HepG2 (cell line): Measurements from ENCODE around the gene LRRC27. TPM values are rescaled to one million over a fixed set of nuclear protein-coding genes. Genes with fewer than 3 reads are reported as not detected.

Source experiments
- DNMT3B ChIP-seq: conservative IDR thresholded peaks from 2 replicates; pipeline ENCODE4 v1.6.1; 2016; ENCODE audit warnings: missing biosample characterization, control low read depth
- FIP1L1 ChIP-seq: fragments of 200-400 bp; formaldehyde crosslinking; IDR thresholded peaks from 2 replicates; pipeline ENCODE4 v1.6.1; 2018; ENCODE audit warnings: low read depth, mild to moderate bottlenecking, low read length, moderate library complexity, borderline replicate concordance; ENCODE audit not compliant: insufficient read depth
- FOXA3 ChIP-seq: IDR thresholded peaks from 2 replicates; pipeline ENCODE4 v1.6.1; 2016; ENCODE audit warnings: missing genetic modification reagents, missing compliant biosample characterization
- PHF21A ChIP-seq: sonication (generic); formaldehyde crosslinking; IDR thresholded peaks from 2 replicates; pipeline ENCODE4 v1.5.0; 2020; ENCODE audit warnings: mild to moderate bottlenecking, missing genetic modification reagents
- SIX4 ChIP-seq: sonication (generic); formaldehyde crosslinking; IDR thresholded peaks from 2 replicates; pipeline ENCODE4 v1.4.0; 2020; ENCODE audit warnings: missing genetic modification reagents
- TAF1 ChIP-seq: sonication (generic); formaldehyde crosslinking; IDR thresholded peaks from 2 replicates; pipeline ENCODE4 v1.4.0; 2020; ENCODE audit warnings: missing genetic modification reagents
- YEATS2 ChIP-seq: sonication (generic); formaldehyde crosslinking; IDR thresholded peaks from 2 replicates; pipeline ENCODE4 v1.4.0; 2020; ENCODE audit warnings: missing genetic modification reagents, borderline replicate concordance
- ZNF484 ChIP-seq: sonication (generic); formaldehyde crosslinking; IDR thresholded peaks from 2 replicates; pipeline ENCODE4 v1.5.1; 2020; ENCODE audit warnings: mild to moderate bottlenecking, low read depth, missing genetic modification reagents, borderline replicate concordance
- ZNF672 ChIP-seq: sonication (generic); formaldehyde crosslinking; IDR thresholded peaks from 2 replicates; pipeline ENCODE4 v1.8.1; 2022; ENCODE audit warnings: missing genetic modification reagents
- polyA plus RNA-seq, 8 experiments: library from polyadenylated mRNA; depleted of rRNA in 3 of 8; stranded (reverse) in 7 of 8; unstranded in 1 of 8; fragments of >200 nt; fragmentation: Illumina TruSeq in 4 of 8; extraction: Trizol in 4 of 8; gene quantifications; 2 replicates each; pipeline versions ENCODE4 v1.2.1 to v1.2.3, GENCODE V29; 2011 to 2016; ENCODE audit warnings: low read depth in 4 of 8, missing spikeins in 1 of 8, mixed read lengths in 1 of 8; ENCODE audit not compliant: insufficient read depth in 1 of 8
- total RNA-seq, 5 experiments: library from RNA; depleted of rRNA; stranded (reverse); fragments of >200 nt; fragmentation: Illumina TruSeq; extraction: Trizol; gene quantifications; 2 replicates each; pipeline ENCODE4 v1.2.3, GENCODE V29; 2016; ENCODE audit warnings: low read depth in 1 of 5
- TF ChIP-seq, protein P1 (sequence below): sonication (generic); formaldehyde crosslinking; IDR thresholded peaks from 2 replicates; pipeline ENCODE4 v1.4.0; 2020; ENCODE audit warnings: missing genetic modification reagents
- TF ChIP-seq, protein P2 (sequence below): sonication (generic); formaldehyde crosslinking; conservative IDR thresholded peaks from 2 replicates; pipeline ENCODE4 v1.8.0; 2022; ENCODE audit warnings: low read depth, missing genetic modification reagents
- TF ChIP-seq, protein P3 (sequence below): sonication (generic); formaldehyde crosslinking; IDR thresholded peaks from 2 replicates; pipeline ENCODE4 v1.5.0; 2020; ENCODE audit warnings: mild to moderate bottlenecking, missing genetic modification reagents, borderline replicate concordance
- TF ChIP-seq, protein P4 (sequence below): sonication (generic); formaldehyde crosslinking; IDR thresholded peaks from 2 replicates; pipeline ENCODE4 v1.4.0; 2020; ENCODE audit warnings: missing genetic modification reagents
- TF ChIP-seq, protein P5 (sequence below): sonication (generic); formaldehyde crosslinking; IDR thresholded peaks from 2 replicates; pipeline ENCODE4 v1.8.1; 2022; ENCODE audit warnings: mild to moderate bottlenecking, missing genetic modification reagents
- TF ChIP-seq, protein P6 (sequence below): sonication (generic); formaldehyde crosslinking; IDR thresholded peaks from 2 replicates; pipeline ENCODE4 v1.4.0; 2020; ENCODE audit warnings: mild to moderate bottlenecking, low read depth, missing genetic modification reagents
- TF ChIP-seq, protein P7 (sequence below): sonication (generic); formaldehyde crosslinking; IDR thresholded peaks from 2 replicates; pipeline ENCODE4 v1.8.0; 2022; ENCODE audit warnings: missing genetic modification reagents, mild to moderate bottlenecking, inconsistent platforms, borderline replicate concordance

LRRC27 gene
- total and polyA plus RNA-seq, 2 of the 13 experiments (the other 11 are each of a cell fraction or from before 2014, with no cell fraction given) = 4.2 to 4.6 TPM

DNA sequence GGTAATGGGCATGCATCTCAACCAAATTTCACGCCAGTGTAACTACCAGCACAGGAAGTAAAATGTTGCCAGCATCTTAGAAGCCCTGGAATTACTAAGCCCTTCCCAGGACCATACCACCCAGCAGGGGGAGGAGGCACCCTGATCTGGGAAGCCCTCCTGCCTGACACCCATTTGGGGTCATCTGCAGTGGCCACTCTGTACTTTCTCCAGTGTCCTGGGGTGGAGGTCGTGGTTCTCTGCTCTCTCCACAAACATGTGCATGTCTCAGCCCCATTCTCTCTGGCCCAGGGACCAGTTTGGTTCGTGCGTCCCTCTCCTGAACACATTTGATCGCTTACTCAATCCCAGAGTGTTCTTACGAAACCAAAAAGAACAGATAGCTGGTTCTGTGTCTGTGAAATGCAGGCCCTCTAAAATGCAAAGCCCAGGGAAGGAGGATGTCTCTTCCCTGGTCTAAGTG is 9.4 kb upstream of the LRRC27 start (continued):
- TF ChIP-seq, protein P1, sequence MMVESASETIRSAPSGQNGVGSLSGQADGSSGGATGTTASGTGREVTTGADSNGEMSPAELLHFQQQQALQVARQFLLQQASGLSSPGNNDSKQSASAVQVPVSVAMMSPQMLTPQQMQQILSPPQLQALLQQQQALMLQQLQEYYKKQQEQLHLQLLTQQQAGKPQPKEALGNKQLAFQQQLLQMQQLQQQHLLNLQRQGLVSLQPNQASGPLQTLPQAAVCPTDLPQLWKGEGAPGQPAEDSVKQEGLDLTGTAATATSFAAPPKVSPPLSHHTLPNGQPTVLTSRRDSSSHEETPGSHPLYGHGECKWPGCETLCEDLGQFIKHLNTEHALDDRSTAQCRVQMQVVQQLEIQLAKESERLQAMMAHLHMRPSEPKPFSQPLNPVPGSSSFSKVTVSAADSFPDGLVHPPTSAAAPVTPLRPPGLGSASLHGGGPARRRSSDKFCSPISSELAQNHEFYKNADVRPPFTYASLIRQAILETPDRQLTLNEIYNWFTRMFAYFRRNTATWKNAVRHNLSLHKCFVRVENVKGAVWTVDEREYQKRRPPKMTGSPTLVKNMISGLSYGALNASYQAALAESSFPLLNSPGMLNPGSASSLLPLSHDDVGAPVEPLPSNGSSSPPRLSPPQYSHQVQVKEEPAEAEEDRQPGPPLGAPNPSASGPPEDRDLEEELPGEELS (CRISPR knock-in tag) = peak; percentile 36; the same call in 1 of the 2 replicates
- TF ChIP-seq FOXA3 (CRISPR knock-in tag) (0 out of 2 replicates have a peak, but pooled peaks have one; percentile 13), DNMT3B (CRISPR knock-in tag) (no peak), PHF21A (CRISPR knock-in tag) (no peak), TAF1 (CRISPR knock-in tag) (no peak), SIX4 (CRISPR knock-in tag) (no peak), ZNF484 (CRISPR knock-in tag) (no peak), FIP1L1 (no peak), ZNF672 (CRISPR knock-in tag) (no peak), YEATS2 (no peak)
- TF ChIP-seq, protein P2, sequence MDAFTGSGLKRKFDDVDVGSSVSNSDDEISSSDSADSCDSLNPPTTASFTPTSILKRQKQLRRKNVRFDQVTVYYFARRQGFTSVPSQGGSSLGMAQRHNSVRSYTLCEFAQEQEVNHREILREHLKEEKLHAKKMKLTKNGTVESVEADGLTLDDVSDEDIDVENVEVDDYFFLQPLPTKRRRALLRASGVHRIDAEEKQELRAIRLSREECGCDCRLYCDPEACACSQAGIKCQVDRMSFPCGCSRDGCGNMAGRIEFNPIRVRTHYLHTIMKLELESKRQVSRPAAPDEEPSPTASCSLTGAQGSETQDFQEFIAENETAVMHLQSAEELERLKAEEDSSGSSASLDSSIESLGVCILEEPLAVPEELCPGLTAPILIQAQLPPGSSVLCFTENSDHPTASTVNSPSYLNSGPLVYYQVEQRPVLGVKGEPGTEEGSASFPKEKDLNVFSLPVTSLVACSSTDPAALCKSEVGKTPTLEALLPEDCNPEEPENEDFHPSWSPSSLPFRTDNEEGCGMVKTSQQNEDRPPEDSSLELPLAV (CRISPR knock-in tag) = no peak
- TF ChIP-seq, protein P3, sequence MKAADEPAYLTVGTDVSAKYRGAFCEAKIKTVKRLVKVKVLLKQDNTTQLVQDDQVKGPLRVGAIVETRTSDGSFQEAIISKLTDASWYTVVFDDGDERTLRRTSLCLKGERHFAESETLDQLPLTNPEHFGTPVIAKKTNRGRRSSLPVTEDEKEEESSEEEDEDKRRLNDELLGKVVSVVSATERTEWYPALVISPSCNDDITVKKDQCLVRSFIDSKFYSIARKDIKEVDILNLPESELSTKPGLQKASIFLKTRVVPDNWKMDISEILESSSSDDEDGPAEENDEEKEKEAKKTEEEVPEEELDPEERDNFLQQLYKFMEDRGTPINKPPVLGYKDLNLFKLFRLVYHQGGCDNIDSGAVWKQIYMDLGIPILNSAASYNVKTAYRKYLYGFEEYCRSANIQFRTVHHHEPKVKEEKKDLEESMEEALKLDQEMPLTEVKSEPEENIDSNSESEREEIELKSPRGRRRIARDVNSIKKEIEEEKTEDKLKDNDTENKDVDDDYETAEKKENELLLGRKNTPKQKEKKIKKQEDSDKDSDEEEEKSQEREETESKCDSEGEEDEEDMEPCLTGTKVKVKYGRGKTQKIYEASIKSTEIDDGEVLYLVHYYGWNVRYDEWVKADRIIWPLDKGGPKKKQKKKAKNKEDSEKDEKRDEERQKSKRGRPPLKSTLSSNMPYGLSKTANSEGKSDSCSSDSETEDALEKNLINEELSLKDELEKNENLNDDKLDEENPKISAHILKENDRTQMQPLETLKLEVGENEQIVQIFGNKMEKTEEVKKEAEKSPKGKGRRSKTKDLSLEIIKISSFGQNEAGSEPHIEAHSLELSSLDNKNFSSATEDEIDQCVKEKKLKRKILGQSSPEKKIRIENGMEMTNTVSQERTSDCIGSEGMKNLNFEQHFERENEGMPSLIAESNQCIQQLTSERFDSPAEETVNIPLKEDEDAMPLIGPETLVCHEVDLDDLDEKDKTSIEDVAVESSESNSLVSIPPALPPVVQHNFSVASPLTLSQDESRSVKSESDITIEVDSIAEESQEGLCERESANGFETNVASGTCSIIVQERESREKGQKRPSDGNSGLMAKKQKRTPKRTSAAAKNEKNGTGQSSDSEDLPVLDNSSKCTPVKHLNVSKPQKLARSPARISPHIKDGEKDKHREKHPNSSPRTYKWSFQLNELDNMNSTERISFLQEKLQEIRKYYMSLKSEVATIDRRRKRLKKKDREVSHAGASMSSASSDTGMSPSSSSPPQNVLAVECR (CRISPR knock-in tag) = peak; percentile 20; the same call in 1 of the 2 replicates
- TF ChIP-seq, protein P4, sequence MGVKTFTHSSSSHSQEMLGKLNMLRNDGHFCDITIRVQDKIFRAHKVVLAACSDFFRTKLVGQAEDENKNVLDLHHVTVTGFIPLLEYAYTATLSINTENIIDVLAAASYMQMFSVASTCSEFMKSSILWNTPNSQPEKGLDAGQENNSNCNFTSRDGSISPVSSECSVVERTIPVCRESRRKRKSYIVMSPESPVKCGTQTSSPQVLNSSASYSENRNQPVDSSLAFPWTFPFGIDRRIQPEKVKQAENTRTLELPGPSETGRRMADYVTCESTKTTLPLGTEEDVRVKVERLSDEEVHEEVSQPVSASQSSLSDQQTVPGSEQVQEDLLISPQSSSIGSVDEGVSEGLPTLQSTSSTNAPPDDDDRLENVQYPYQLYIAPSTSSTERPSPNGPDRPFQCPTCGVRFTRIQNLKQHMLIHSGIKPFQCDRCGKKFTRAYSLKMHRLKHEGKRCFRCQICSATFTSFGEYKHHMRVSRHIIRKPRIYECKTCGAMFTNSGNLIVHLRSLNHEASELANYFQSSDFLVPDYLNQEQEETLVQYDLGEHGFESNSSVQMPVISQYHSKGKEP = no peak
- TF ChIP-seq, protein P5, sequence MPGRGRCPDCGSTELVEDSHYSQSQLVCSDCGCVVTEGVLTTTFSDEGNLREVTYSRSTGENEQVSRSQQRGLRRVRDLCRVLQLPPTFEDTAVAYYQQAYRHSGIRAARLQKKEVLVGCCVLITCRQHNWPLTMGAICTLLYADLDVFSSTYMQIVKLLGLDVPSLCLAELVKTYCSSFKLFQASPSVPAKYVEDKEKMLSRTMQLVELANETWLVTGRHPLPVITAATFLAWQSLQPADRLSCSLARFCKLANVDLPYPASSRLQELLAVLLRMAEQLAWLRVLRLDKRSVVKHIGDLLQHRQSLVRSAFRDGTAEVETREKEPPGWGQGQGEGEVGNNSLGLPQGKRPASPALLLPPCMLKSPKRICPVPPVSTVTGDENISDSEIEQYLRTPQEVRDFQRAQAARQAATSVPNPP (CRISPR knock-in tag) = no peak
- TF ChIP-seq, protein P6, sequence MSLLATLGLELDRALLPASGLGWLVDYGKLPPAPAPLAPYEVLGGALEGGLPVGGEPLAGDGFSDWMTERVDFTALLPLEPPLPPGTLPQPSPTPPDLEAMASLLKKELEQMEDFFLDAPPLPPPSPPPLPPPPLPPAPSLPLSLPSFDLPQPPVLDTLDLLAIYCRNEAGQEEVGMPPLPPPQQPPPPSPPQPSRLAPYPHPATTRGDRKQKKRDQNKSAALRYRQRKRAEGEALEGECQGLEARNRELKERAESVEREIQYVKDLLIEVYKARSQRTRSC (CRISPR knock-in tag) = no peak
- TF ChIP-seq, protein P7, sequence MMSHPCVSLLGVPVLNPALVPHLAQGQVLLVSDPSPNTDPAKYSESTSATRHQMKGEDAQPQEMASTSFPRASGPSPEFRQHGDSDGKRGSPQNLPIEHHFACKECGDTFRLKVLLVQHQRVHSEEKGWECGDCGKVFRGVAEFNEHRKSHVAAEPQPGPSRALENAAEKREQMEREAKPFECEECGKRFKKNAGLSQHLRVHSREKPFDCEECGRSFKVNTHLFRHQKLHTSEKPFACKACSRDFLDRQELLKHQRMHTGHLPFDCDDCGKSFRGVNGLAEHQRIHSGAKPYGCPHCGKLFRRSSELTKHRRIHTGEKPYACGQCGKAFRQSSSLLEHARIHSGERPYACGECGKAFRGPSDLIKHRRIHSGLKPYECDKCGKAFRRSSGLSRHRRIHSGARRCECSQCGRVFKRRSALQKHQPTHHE (CRISPR knock-in tag) = no peak
